ENCODE measurements around the gene C11orf68. TPM values are rescaled to one million over a fixed set of nuclear protein-coding genes. Genes with fewer than 3 reads are reported as not detected.

Gene C11orf68
- total and polyA plus RNA-seq, 9 of the 15 experiments (the other 6 are each of a cell fraction or from before 2014, with no cell fraction given): 3.6 to 35.9 (median 12.8) TPM

GRCh38 chr11:65918211-65919140 lies at the start of gene C11orf68 (continued):
- 0 out of 2 replicates have a peak, but pooled peaks have one; percentile 34 for TF ChIP-seq ATF4 (CRISPR knock-in tag; IDR thresholded peaks at IDR 0.05)
- no peak for TF ChIP-seq ZNF24 (IDR thresholded peaks at IDR 0.05)
- TF ChIP-seq ZNF507 (tag; conservative IDR thresholded peaks at IDR 0.05): no peak
- no peak for TF ChIP-seq TCF7 (IDR thresholded peaks at IDR 0.05; ENCODE audit: borderline replicate concordance)
- no peak for TF ChIP-seq MAFF (IDR thresholded peaks at IDR 0.05; ENCODE audit: low read length)
- TF ChIP-seq ZNF77 (CRISPR knock-in tag; IDR thresholded peaks at IDR 0.05): no peak
- TF ChIP-seq MTA2 (IDR thresholded peaks at IDR 0.05; ENCODE audit: low read depth): no peak
- peak; percentile 94 for TF ChIP-seq RBM25 (IDR thresholded peaks at IDR 0.05; ENCODE audit: low read depth, low read length, severe bottlenecking)
- TF ChIP-seq SETDB1 (IDR thresholded peaks at IDR 0.05; ENCODE audit: low read length): no peak
- no peak for TF ChIP-seq ZNF644 (tag; IDR thresholded peaks at IDR 0.05; ENCODE audit: low read depth)
- TF ChIP-seq SMAD2 (IDR thresholded peaks at IDR 0.05; ENCODE audit: low read depth, low read length): no peak
- TF ChIP-seq E2F5 (CRISPR knock-in tag; IDR thresholded peaks at IDR 0.05): no peak
- no peak for TF ChIP-seq ZNF311 (CRISPR knock-in tag; IDR thresholded peaks at IDR 0.05)
- TF ChIP-seq ARID2 (IDR thresholded peaks at IDR 0.05): no peak
- TF ChIP-seq ELF1 (tag; IDR thresholded peaks at IDR 0.05): no peak
- TF ChIP-seq IRF9 (tag; IDR thresholded peaks at IDR 0.05): no peak
- no peak for TF ChIP-seq THRB (CRISPR knock-in tag; conservative IDR thresholded peaks at IDR 0.05)
- no peak; the same call in 1 of the 2 replicates for TF ChIP-seq MBD2 (IDR thresholded peaks at IDR 0.05; ENCODE audit: borderline replicate concordance, low read depth)
- TF ChIP-seq HOXB6 (CRISPR knock-in tag; IDR thresholded peaks at IDR 0.05; ENCODE audit: borderline replicate concordance): no peak
- TF ChIP-seq HNRNPH1 (optimal IDR thresholded peaks at IDR 0.05; ENCODE audit: low read depth, low read length): no peak
- TF ChIP-seq ZNF212 (CRISPR knock-in tag; IDR thresholded peaks at IDR 0.05): no peak
- no peak for TF ChIP-seq NCOR1 (IDR thresholded peaks at IDR 0.05)
- no peak for TF ChIP-seq ZNF511 (CRISPR knock-in tag; IDR thresholded peaks at IDR 0.05)
- TF ChIP-seq DNMT1 (IDR thresholded peaks at IDR 0.05): no peak
- TF ChIP-seq ZNF586 (CRISPR knock-in tag; conservative IDR thresholded peaks at IDR 0.05): no peak
- TF ChIP-seq ZNF197 (CRISPR knock-in tag; IDR thresholded peaks at IDR 0.05; ENCODE audit: low read depth): no peak
- no peak for TF ChIP-seq ZKSCAN3 (CRISPR knock-in tag; IDR thresholded peaks at IDR 0.05)
